Measurements from ENCODE around the gene INPP4B. TPM values are rescaled to one million over a fixed set of nuclear protein-coding genes. Genes with fewer than 3 reads are reported as not detected.

The INPP4B gene
- polyA plus RNA-seq, 1 of the 3 experiments (the other 2 are of a cell fraction) = 0.08 TPM

DNA sequence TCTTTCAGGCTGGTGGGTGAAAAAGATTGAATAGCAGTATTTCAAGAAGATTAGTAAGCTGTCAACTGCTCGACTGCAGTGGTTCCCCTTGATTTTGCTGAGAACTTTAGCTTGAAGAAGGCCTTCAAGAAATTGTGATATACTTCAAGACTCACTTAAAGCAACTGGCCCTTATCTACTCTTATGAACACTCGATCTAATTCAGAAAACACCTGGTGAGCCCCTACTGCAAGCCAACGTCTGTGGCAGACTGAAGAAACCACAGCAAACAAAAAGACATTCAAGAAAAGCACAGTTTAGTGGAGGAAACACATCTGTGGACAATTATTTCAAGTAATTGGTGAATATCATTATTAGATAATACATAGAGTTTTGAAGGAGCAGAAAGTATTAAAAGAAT is 119.0 kb downstream of the INPP4B start:
- Histone ChIP-seq H3K4me1 (ENCODE audit: control insufficient read depth in 1 of 2, insufficient read depth in 2 of 2, low read depth in 1 of 2, low read length in 1 of 2) (no peaks in the 10 kb centered on the region), H4K20me1 (ENCODE audit: insufficient read depth) (no peaks in the 10 kb centered on the region), H3K4me3 (ENCODE audit: low read depth in 2 of 2, low read length in 1 of 2) (no peak overlapping the region), H3K9ac (no peak overlapping the region), H3K4me2 (no peak overlapping the region), H3F3A (replicated peaks; ENCODE audit: insufficient read depth) (no peaks in the 10 kb centered on the region), H3K9me3 (no peaks in the 10 kb centered on the region), H3K27ac (ENCODE audit: low read depth in 2 of 2, low read length in 1 of 2) (no peak overlapping the region), H3K9me2 (no peaks in the 10 kb centered on the region), H3K36me3 (replicated peaks in 1 of 2; ENCODE audit: control insufficient read depth in 1 of 2, insufficient read depth in 2 of 2, low read length in 1 of 2) (no peaks in the 10 kb centered on the region), H3K27me3 (ENCODE audit: insufficient read depth) (no peaks in the 10 kb centered on the region), H2AFZ (ENCODE audit: low read depth) (no peak overlapping the region), H3K79me2 (ENCODE audit: insufficient read depth) (no peaks in the 10 kb centered on the region)
- CTCF ChIA-PET = no interaction called here
- TF ChIP-seq, protein P1, sequence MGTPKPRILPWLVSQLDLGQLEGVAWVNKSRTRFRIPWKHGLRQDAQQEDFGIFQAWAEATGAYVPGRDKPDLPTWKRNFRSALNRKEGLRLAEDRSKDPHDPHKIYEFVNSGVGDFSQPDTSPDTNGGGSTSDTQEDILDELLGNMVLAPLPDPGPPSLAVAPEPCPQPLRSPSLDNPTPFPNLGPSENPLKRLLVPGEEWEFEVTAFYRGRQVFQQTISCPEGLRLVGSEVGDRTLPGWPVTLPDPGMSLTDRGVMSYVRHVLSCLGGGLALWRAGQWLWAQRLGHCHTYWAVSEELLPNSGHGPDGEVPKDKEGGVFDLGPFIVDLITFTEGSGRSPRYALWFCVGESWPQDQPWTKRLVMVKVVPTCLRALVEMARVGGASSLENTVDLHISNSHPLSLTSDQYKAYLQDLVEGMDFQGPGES (IDR thresholded peaks at IDR 0.05; ENCODE audit: low read depth, low read length) = no peak
- TF ChIP-seq GATA2 (CRISPR knock-in tag; IDR thresholded peaks at IDR 0.05) (no peak), MXI1 (IDR thresholded peaks at IDR 0.05; ENCODE audit: low read depth, low read length) (no peak), RAD21 (IDR thresholded peaks at IDR 0.05; ENCODE audit: low read length) (no peak), NRF1 (IDR thresholded peaks at IDR 0.05; ENCODE audit: low read depth, low read length) (no peak), TAF1 (IDR thresholded peaks at IDR 0.05; ENCODE audit: borderline replicate concordance, low read depth, low read length) (no peak), NFIC (IDR thresholded peaks at IDR 0.05; ENCODE audit: borderline replicate concordance) (no peak), ELF1 (IDR thresholded peaks at IDR 0.05) (no peak), RXRA (IDR thresholded peaks at IDR 0.05; ENCODE audit: borderline replicate concordance, low read depth) (no peak), FOSL2 (IDR thresholded peaks at IDR 0.05; ENCODE audit: borderline replicate concordance, low read depth) (no peak), GABPA (IDR thresholded peaks at IDR 0.05; ENCODE audit: low read depth) (no peak), CHD2 (IDR thresholded peaks at IDR 0.05; ENCODE audit: low read length, partially characterized antibody) (no peak), TCF12 (IDR thresholded peaks at IDR 0.05) (no peak), POLR2AphosphoS5 (IDR thresholded peaks at IDR 0.05; ENCODE audit: low read depth, low read length) (no peak), SMC3 (IDR thresholded peaks at IDR 0.05; ENCODE audit: low read depth, low read length) (no peak)
- TF ChIP-seq, protein P2, sequence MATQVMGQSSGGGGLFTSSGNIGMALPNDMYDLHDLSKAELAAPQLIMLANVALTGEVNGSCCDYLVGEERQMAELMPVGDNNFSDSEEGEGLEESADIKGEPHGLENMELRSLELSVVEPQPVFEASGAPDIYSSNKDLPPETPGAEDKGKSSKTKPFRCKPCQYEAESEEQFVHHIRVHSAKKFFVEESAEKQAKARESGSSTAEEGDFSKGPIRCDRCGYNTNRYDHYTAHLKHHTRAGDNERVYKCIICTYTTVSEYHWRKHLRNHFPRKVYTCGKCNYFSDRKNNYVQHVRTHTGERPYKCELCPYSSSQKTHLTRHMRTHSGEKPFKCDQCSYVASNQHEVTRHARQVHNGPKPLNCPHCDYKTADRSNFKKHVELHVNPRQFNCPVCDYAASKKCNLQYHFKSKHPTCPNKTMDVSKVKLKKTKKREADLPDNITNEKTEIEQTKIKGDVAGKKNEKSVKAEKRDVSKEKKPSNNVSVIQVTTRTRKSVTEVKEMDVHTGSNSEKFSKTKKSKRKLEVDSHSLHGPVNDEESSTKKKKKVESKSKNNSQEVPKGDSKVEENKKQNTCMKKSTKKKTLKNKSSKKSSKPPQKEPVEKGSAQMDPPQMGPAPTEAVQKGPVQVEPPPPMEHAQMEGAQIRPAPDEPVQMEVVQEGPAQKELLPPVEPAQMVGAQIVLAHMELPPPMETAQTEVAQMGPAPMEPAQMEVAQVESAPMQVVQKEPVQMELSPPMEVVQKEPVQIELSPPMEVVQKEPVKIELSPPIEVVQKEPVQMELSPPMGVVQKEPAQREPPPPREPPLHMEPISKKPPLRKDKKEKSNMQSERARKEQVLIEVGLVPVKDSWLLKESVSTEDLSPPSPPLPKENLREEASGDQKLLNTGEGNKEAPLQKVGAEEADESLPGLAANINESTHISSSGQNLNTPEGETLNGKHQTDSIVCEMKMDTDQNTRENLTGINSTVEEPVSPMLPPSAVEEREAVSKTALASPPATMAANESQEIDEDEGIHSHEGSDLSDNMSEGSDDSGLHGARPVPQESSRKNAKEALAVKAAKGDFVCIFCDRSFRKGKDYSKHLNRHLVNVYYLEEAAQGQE (IDR thresholded peaks at IDR 0.05; ENCODE audit: low read depth, low read length) = no peak
- TF ChIP-seq, protein P3, sequence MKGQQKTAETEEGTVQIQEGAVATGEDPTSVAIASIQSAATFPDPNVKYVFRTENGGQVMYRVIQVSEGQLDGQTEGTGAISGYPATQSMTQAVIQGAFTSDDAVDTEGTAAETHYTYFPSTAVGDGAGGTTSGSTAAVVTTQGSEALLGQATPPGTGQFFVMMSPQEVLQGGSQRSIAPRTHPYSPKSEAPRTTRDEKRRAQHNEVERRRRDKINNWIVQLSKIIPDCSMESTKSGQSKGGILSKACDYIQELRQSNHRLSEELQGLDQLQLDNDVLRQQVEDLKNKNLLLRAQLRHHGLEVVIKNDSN (IDR thresholded peaks at IDR 0.05; ENCODE audit: borderline replicate concordance, low read depth) = no peak
- TF ChIP-seq, protein P4, sequence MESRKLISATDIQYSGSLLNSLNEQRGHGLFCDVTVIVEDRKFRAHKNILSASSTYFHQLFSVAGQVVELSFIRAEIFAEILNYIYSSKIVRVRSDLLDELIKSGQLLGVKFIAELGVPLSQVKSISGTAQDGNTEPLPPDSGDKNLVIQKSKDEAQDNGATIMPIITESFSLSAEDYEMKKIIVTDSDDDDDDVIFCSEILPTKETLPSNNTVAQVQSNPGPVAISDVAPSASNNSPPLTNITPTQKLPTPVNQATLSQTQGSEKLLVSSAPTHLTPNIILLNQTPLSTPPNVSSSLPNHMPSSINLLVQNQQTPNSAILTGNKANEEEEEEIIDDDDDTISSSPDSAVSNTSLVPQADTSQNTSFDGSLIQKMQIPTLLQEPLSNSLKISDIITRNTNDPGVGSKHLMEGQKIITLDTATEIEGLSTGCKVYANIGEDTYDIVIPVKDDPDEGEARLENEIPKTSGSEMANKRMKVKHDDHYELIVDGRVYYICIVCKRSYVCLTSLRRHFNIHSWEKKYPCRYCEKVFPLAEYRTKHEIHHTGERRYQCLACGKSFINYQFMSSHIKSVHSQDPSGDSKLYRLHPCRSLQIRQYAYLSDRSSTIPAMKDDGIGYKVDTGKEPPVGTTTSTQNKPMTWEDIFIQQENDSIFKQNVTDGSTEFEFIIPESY (IDR thresholded peaks at IDR 0.05; ENCODE audit: borderline replicate concordance, low read depth) = no peak
- POLR2A ChIA-PET = no interaction called here
- no peak for DNase-seq
- 44% methylated on average over 3 of the region's 3 CpGs for WGBS (ENCODE audit: low lambda C conversion rate)
